Measurements from ENCODE around the gene ARHGEF25. TPM values are rescaled to one million over a fixed set of nuclear protein-coding genes. Genes with fewer than 3 reads are reported as not detected.

ARHGEF25 gene
- total and polyA plus RNA-seq, 12 donors, result 5.0 to 49.2 (median 9.0) TPM

- Histone ChIP-seq H3K4me3 (no peak overlapping the region), H3K27ac (no peak overlapping the region), H3K36me3 (no peaks in the 10 kb centered on the region), H3K9me3 (no peaks in the 10 kb centered on the region), H3K4me1 (no peaks in the 10 kb centered on the region), H3K27me3 (peaks cover 0 to 10% (median 0%) of the 10 kb centered on the region in 7 donors)
- no peak for TF ChIP-seq CTCF (IDR thresholded peaks at IDR 0.05)
- no peak for ATAC-seq
- 88 to 95% methylated on average over 8 of the region's 8 CpGs for whole genome bisulfite sequencing, 2 donors
- no peak for DNase-seq
- intact Hi-C loops (cut with DNase I), result no loop called here
These were observed 31.4 kb upstream of the ARHGEF25 start for GRCh38 chr12:57579677-57580465.

GRCh38 chr12:57580466-57580795 lies 30.8 kb upstream of the ARHGEF25 start:
- H3K27ac ChIP-seq, result no peak overlapping the region
- H3K4me1 ChIP-seq, result no peaks in the 10 kb centered on the region
- no peaks in the 10 kb centered on the region for H3K9me3 ChIP-seq
- H3K36me3 ChIP-seq, result no peaks in the 10 kb centered on the region
- DNase-seq (no peak), ATAC-seq (no peak)
- TF ChIP-seq CTCF (IDR thresholded peaks at IDR 0.05), result no peak
- H3K4me3 ChIP-seq, result no peak overlapping the region
- peaks cover 0 to 10% (median 0%) of the 10 kb centered on the region in 7 donors for H3K27me3 ChIP-seq
- intact Hi-C loops (cut with DNase I), result no loop called here
- 92 to 93% methylated on average over 4 of the region's 4 CpGs for WGBS, 2 donors

- DNase-seq (no peak), ATAC-seq (no peak)
- Histone ChIP-seq H3K4me1 (no peaks in the 10 kb centered on the region), H3K36me3 (no peaks in the 10 kb centered on the region), H3K9me3 (no peaks in the 10 kb centered on the region), H3K27me3 (peaks cover 0 to 16% (median 5%) of the 10 kb centered on the region in 7 donors), H3K27ac (no peak overlapping the region), H3K4me3 (no peak overlapping the region)
- intact Hi-C loops (cut with DNase I), result loop anchor here in 7 of 10 donors (2.0 kb wide), 3 partner anchors 39 to 51 kb away; partner anchors contain the start of gene B4GALNT1 (in 2 of the 7)
- no peak for TF ChIP-seq CTCF (IDR thresholded peaks at IDR 0.05)
- WGBS, 2 donors, result 83% methylated on average over 1 of the region's 1 CpG
These were observed 29.4 kb upstream of the ARHGEF25 start for GRCh38 chr12:57581802-57582201.

- no peak for DNase-seq
- no peak for TF ChIP-seq CTCF (IDR thresholded peaks at IDR 0.05)
- ATAC-seq, result no peak
- WGBS, 2 donors, result 95% methylated on average over 1 of the region's 1 CpG
- no peaks in the 10 kb centered on the region for H3K4me1 ChIP-seq
- peaks cover 0 to 21% (median 5%) of the 10 kb centered on the region in 7 donors for H3K27me3 ChIP-seq
- H3K27ac ChIP-seq, result no peak overlapping the region
- no peaks in the 10 kb centered on the region for H3K9me3 ChIP-seq
- intact Hi-C loops (cut with DNase I), result loop anchor here in 7 of 10 donors (2.0 kb wide), 3 partner anchors 38 to 50 kb away; partner anchors contain the start of gene B4GALNT1 (in 2 of the 7)
- H3K4me3 ChIP-seq, result no peak overlapping the region
- H3K36me3 ChIP-seq, result no peaks in the 10 kb centered on the region
These were observed 28.8 kb upstream of the ARHGEF25 start for GRCh38 chr12:57582440-57582839.

Data from heart right ventricle (tissue), 16 donors.